Suprapubic skin (tissue), 4 donors: ENCODE data around the gene DGKE. TPM values are rescaled to one million over a fixed set of nuclear protein-coding genes. Genes with fewer than 3 reads are reported as not detected.

Experiments used
- DNase-seq, 2 donors: peaks; one replicate each; pipeline ENCODE4 v3.0.0-alpha.2; 2019; ENCODE audit warnings: low spot score in 2 of 2
- H3K27ac ChIP-seq: fragments of 200-600 bp; sonication (generic); one replicate; pipeline ENCODE4 v1.5.1; 2019
- H3K27me3 ChIP-seq: fragments of 200-600 bp; sonication (generic); one replicate; pipeline ENCODE4 v1.5.1; 2019
- H3K36me3 ChIP-seq: fragments of 200-600 bp; sonication (generic); one replicate; pipeline ENCODE4 v1.5.1; 2019
- H3K4me1 ChIP-seq: fragments of 200-600 bp; sonication (generic); one replicate; pipeline ENCODE4 v1.5.1; 2019
- H3K4me3 ChIP-seq: fragments of 200-600 bp; sonication (generic); one replicate; pipeline ENCODE4 v1.5.1; 2019; ENCODE audit warnings: mild to moderate bottlenecking
- H3K9me3 ChIP-seq: fragments of 200-600 bp; sonication (generic); one replicate; pipeline ENCODE4 v1.5.1; 2019
- CTCF ChIP-seq, 2 donors: fragments of 200-600 bp in 1 of 2; fragments of 450-650 bp in 1 of 2; sonication (generic) in 1 of 2; IDR thresholded peaks; one replicate each; pipeline ENCODE4 v1.5.1; 2016 to 2019; ENCODE audit warnings: antibody characterized with exemption in 2 of 2, mild to moderate bottlenecking in 1 of 2, moderate library complexity in 1 of 2
- EP300 ChIP-seq: sonication (generic); formaldehyde crosslinking; IDR thresholded peaks from one replicate; pipeline ENCODE4 v1.6.1; 2017; ENCODE audit warnings: antibody characterized with exemption
- POLR2A ChIP-seq, 2 donors: fragments of 450-650 bp; IDR thresholded peaks; one replicate each; pipeline ENCODE4 v1.6.1; 2017; ENCODE audit warnings: antibody characterized with exemption in 2 of 2, mild to moderate bottlenecking in 2 of 2, moderate library complexity in 2 of 2
- POLR2AphosphoS5 ChIP-seq, 3 donors: sonication (generic); formaldehyde crosslinking; IDR thresholded peaks; one replicate each; pipeline ENCODE4 v1.6.1; 2017; ENCODE audit warnings: antibody characterized with exemption in 3 of 3
- WGBS: methylation state at CpG from one replicate; pipeline ENCODE4 v1.1.5; 2018; 5-methylcytosine and 5-hydroxymethylcytosine counted together
- total RNA-seq, 4 donors: library from RNA; depleted of rRNA; stranded (reverse); fragments of >200 nt; gene quantifications; one replicate each; pipeline ENCODE4 v1.1.0, GENCODE V29; 2016

The DGKE gene
- total RNA-seq, 4 donors from 2014 or later = 3.4 to 7.7 (median 5.9) TPM

- Histone ChIP-seq H3K27me3 (no peaks in the 10 kb centered on the region), H3K36me3 (peaks cover 96% of the 10 kb centered on the region), H3K27ac (no peak overlapping the region), H3K9me3 (no peaks in the 10 kb centered on the region), H3K4me3 (no peak overlapping the region), H3K4me1 (peaks cover 4% of the 10 kb centered on the region)
- no peak for TF ChIP-seq EP300
- TF ChIP-seq CTCF (IDR thresholded peaks at IDR 0.05) = no peak
- no peak for TF ChIP-seq POLR2A (IDR thresholded peaks at IDR 0.05)
- TF ChIP-seq POLR2AphosphoS5 (IDR thresholded peaks at IDR 0.05) = no peak
- no peak for DNase-seq
- 91% methylated on average over 20 of the region's 20 CpGs for WGBS
These were observed 61.0 kb downstream of the DGKE start for GRCh38 chr17:56894859-56895455.

- WGBS = 66% methylated on average over 3 of the region's 3 CpGs
- Histone ChIP-seq H3K27ac (no peak overlapping the region), H3K36me3 (peaks cover 97% of the 10 kb centered on the region), H3K4me1 (peaks cover under 1% of the 10 kb centered on the region), H3K9me3 (no peaks in the 10 kb centered on the region), H3K4me3 (no peak overlapping the region), H3K27me3 (no peaks in the 10 kb centered on the region)
- TF ChIP-seq EP300 = no peak
- TF ChIP-seq POLR2A (IDR thresholded peaks at IDR 0.05) = no peak
- no peak for TF ChIP-seq POLR2AphosphoS5 (IDR thresholded peaks at IDR 0.05)
- TF ChIP-seq CTCF (IDR thresholded peaks at IDR 0.05) = no peak
- DNase-seq = no peak
These were observed 62.4 kb downstream of the DGKE start for GRCh38 chr17:56896217-56896967.

GRCh38 chr17:56896968-56897359 lies 63.0 kb downstream of the DGKE start:
- Histone ChIP-seq H3K36me3 (peaks cover 97% of the 10 kb centered on the region), H3K4me3 (no peak overlapping the region), H3K4me1 (no peaks in the 10 kb centered on the region), H3K27ac (no peak overlapping the region), H3K9me3 (no peaks in the 10 kb centered on the region), H3K27me3 (no peaks in the 10 kb centered on the region)
- 94% methylated on average over 4 of the region's 4 CpGs for WGBS
- TF ChIP-seq POLR2AphosphoS5 (IDR thresholded peaks at IDR 0.05) = no peak
- TF ChIP-seq CTCF (IDR thresholded peaks at IDR 0.05) = no peak
- TF ChIP-seq EP300 = no peak
- no peak for TF ChIP-seq POLR2A (IDR thresholded peaks at IDR 0.05)
- no peak for DNase-seq

- H3K27ac ChIP-seq = no peak overlapping the region
- no peak for TF ChIP-seq EP300
- TF ChIP-seq POLR2AphosphoS5 (IDR thresholded peaks at IDR 0.05) = no peak
- no peak for TF ChIP-seq CTCF (IDR thresholded peaks at IDR 0.05)
- TF ChIP-seq POLR2A (IDR thresholded peaks at IDR 0.05) = no peak
- no peaks in the 10 kb centered on the region for H3K27me3 ChIP-seq
- peaks cover 97% of the 10 kb centered on the region for H3K36me3 ChIP-seq
- 96% methylated on average over 14 of the region's 14 CpGs for WGBS
- no peak overlapping the region for H3K4me3 ChIP-seq
- DNase-seq = peak in 1 of 2 donors; percentile 50
- H3K4me1 ChIP-seq = no peaks in the 10 kb centered on the region
- H3K9me3 ChIP-seq = no peaks in the 10 kb centered on the region
These were observed 63.9 kb downstream of the DGKE start for GRCh38 chr17:56897646-56898424.

- TF ChIP-seq CTCF (IDR thresholded peaks at IDR 0.05) = no peak
- no peak for TF ChIP-seq POLR2A (IDR thresholded peaks at IDR 0.05)
- no peak for TF ChIP-seq POLR2AphosphoS5 (IDR thresholded peaks at IDR 0.05)
- no peak for TF ChIP-seq EP300
- 75% methylated on average over 6 of the region's 9 CpGs for WGBS
- Histone ChIP-seq H3K9me3 (no peaks in the 10 kb centered on the region), H3K27me3 (no peaks in the 10 kb centered on the region), H3K4me3 (no peak overlapping the region), H3K4me1 (no peaks in the 10 kb centered on the region), H3K27ac (no peak overlapping the region), H3K36me3 (peaks cover 97% of the 10 kb centered on the region)
- DNase-seq = peak in 1 of 2 donors; percentile 61
These were observed 64.9 kb downstream of the DGKE start for GRCh38 chr17:56898874-56899273.
